Activated CD4-positive, alpha-beta T cell treated with anti-CD3 and anti-CD28 coated beads for 24 hours (primary cell): ENCODE results near the gene RAB3IL1.
A peak's percentile ranks its signal among the peaks of the same experiment; 100 is the strongest.

Source experiments
- DNase-seq, 2 donors: peaks; one replicate each; pipeline ENCODE4 v3.0.0-alpha.2; 2020; ENCODE audit warnings: low read depth in 2 of 2

The RAB3IL1 gene

DNA sequence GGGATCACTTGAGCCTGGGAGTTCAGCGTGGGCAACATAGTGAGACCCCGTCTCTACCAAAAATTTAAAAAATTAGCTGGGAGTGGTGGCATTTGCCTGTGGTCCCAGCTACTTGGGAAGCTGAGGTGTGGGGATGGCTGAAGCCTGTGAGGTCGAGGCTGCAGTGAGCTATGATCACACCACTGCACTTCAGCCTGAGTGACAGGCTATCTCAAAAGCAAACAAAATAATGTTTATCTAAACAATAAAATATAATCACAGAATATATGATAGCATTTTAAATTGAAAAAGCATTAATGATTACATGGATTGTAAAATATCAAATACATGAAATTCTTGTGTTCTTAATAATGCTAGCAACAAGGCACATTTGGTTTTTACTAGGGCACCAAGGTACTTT, 35.5 kb upstream of the RAB3IL1 start:
- DNase-seq = no peak

DNA sequence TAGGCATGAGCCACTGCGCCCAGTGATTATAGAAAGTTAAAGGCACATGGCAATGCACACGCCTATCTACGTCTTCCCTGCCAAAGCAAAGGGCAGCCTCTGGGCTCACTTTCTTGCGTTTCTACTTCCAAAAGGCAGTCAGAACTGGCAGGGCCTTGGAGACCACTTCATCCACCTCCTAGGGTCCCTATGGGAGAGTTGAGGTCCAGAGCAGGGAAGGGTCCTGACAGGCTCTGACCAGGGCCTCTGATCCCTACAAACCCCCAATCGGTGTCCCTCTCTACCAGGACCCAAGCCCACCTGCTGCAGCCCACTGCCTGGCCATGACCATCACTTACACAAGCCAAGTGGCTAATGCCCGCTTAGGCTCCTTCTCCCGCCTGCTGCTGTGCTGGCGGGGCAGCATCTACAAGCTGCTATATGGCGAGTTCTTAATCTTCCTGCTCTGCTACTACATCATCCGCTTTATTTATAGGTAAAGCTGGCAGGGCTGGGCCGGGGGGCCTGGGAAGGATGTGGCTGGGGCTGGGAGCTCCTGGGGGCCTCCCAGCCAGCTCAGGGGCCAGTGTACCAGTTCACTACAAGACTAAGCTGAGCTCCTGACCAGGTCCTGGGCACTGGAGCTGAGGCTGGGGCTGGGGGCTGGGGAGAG, 34.2 kb upstream of the RAB3IL1 start:
- DNase-seq = no peak

DNA sequence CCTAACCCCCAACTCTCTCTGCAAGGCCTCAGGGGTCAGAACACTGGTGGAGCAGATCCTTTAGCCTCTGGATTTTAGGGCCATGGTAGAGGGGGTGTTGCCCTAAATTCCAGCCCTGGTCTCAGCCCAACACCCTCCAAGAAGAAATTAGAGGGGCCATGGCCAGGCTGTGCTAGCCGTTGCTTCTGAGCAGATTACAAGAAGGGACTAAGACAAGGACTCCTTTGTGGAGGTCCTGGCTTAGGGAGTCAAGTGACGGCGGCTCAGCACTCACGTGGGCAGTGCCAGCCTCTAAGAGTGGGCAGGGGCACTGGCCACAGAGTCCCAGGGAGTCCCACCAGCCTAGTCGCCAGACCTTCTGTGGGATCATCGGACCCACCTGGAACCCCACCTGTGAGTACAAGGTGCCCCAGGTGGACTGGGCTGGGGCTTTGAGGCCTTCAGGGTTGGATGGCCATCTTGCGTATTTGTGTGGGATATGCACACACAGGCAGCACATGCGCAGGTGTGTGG, 32.7 kb upstream of the RAB3IL1 start, which contains the start of gene BEST1:
Gene BEST1 (plus strand): TSS at position 317 of the 513 bp plus-strand sequence. CDS start 1,456 bp downstream, outside the sequence.
- DNase-seq = no peak

DNA sequence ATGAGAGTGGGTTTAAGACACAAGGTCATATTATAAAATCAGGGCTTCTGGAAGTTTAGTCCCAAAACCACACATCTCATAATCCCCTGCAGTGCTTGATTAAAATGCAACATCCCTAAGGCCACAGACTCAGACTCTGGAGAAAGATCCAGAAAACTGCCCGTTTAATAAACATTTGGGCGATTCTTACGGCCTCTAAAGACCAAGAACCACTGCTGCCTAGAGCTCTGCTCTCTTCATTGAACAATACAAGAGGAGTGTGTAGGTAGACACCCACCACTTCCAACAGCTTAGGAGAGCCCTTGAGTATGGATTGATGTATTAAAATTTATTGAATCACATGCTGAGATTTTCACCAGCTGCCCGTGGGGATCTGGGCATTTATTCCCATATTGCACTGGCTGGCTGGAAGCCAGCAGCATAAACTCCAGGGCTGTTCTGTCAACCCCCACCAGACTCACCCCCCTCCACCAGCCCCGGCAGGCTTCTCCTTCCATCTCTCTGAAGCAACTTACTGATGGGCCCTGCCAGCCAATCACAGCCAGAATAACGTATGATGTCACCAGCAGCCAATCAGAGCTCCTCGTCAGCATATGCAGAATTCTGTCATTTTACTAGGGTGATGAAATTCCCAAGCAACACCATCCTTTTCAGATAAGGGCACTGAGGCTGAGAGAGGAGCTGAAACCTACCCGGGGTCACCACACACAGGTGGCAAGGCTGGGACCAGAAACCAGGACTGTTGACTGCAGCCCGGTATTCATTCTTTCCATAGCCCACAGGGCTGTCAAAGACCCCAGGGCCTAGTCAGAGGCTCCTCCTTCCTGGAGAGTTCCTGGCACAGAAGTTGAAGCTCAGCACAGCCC, 32.0 kb upstream of the RAB3IL1 start:
- no peak for DNase-seq

DNA sequence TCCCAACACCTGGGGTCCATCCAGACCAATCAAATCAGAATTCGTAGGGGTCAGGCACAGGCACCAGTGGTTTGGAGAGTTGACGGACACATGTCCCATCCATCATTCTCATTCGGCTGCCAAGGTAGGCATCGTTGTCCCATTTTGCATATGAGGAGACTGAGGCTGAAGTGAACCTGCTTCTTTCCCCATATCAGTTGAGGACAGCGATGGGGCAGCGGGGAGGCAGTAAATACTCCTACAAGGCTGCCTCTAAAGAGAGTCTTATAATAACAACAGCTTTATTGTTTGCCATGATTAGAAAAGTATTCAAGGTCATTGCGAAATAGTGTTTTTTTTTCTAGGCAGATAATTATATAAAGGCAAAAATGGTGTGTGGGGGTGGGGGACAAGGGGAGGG, 31.1 kb upstream of the RAB3IL1 start:
- no peak for DNase-seq

DNA sequence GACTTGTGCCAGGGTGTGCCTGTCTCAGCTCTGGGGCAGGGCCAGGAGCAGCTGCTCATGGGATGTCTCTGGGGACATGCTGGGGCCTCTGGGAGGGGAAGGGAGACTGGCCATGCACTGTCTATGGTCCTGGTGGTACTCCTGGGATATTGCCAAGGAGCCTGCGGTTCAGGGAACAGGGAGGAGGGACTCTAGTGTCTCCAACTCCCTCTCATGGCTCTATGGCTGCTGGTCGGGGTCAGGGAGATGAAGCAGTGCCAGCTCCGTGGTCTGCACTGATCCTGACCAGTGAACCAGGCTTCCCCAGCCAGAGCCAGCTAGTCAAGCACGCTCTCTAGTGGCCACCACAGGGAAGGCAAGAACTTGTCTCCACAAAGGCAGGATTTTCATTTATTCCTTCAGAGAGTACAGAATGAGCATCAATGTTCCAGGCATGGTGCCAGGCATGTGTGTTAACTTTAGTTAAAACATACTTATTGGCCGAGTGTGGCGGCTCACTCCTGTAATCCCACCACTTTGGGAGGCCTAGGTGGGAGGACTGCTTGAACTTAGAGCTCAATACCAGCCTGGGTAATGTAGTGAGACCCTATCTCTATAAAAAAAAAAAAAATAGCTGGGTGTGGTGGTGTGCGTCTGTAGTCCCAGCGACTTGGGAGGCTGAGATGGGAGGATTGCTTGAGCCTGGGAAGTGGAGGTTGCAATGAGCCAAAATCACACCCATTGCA, 30.3 kb upstream of the RAB3IL1 start:
- DNase-seq = peak; percentile 45 to 51

DNA sequence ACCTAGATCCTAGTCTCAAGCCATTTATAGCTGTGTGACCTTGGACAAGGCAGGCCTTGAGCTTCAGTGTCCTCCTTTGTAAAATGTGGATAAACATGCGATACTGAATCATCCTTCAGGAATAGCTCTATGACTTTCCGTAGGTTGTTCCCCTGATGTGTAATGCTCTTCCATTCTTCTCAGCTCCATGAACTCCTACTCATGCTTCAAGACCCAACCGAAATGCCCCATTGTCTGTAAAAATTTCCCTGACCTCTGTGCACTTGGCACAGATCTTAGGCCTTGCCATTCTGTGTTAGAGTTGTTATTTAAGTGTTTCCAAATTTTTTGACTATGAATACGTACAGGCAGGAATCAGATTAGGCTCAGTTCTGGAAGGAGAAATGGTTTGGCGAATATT, 29.5 kb upstream of the RAB3IL1 start:
- no peak for DNase-seq

DNA sequence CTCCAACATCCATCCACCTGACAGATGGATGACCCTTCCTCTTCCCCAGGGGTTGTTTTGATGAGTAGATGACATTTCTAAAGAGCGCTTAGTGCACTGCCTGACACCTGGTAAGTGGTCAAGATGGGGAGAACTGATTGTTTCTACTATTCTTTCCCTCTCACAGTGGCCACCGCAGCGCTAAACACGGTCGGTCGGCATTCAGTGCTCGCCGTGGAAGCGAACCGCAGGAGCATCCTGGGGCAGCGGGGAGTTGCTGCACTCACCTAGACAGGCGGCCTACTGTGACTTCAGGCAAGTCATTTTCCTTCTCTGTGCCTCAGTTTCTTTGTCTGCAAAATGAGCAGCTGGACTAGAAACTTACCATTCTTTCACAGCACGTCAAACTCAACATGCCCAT, 27.8 kb upstream of the RAB3IL1 start:
- DNase-seq = no peak

DNA sequence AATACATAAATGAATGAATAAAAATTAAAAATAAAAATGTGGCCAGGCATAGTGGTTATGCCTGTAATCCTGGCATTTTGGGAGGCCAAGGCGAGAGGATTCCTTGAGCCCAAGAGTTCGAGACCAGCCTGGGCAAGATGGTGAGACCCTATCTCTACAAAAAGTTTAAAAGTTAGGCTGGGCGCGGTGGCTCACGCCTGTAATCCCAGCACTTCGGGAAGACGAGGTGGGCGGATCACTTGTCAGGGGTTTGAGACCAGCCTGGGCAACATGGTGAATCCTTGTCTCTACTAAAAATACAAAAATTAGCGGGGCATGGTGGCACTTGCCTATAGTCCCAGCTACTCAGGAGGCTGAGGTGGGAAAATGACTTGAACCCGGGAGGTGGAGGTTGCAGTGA, 23.1 kb upstream of the RAB3IL1 start:
- DNase-seq = no peak

DNA sequence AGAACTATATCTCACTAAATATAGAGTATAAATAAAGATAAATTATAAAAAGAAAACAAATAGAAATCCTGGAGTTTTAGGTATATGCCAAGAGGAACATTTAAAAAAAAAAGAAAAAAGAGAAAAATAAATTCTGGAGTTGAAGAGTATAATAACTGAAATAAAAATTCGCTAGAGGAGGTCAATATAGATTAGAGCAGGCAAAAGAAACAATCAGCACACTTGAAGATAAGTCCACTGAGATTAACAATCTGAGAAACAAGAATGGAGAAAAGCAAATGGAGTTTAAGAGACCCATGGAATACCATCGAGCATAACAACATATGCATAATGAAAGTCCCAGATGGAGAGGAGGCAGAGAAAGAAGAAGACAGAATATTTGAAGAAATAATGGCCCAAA, 18.5 kb upstream of the RAB3IL1 start:
- DNase-seq = no peak

DNA sequence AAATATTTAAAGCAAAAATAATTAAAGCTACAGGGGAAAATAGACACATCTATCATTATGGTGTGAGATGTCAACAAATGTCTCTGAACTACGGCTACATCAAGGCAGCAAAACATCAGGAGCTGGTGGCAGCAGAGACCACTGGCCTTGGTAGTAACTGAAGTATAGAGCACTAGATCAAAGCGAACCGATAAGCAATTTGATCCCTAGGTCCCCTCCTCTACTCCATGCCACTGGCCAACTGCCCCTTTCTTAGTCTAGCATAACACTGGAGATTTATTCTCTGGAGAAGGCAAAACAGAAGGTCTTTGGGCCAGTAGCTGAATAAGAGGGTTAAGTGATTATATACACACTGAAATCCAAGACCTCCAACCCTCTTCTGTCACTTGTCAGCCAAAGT, 13.6 kb upstream of the RAB3IL1 start:
- DNase-seq = no peak

DNA sequence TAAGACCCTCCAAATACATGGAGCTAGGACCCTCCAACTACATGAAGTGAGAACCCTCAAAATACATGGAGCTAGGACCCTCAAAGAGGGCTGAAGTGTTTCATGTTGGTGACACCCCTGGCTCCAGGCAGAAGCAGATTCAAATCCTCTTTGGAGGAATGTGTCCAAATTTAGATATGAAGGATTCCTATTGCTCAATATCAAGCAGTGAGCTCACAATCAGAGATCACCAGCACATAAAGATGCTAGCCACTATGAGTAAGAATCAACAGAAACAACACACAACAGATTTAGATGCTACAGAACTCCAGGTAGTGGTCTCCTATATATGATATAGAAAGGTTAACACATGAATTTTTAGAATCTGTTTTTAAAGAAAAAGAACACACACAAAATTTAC, 11.2 kb upstream of the RAB3IL1 start:
- DNase-seq = no peak

DNA sequence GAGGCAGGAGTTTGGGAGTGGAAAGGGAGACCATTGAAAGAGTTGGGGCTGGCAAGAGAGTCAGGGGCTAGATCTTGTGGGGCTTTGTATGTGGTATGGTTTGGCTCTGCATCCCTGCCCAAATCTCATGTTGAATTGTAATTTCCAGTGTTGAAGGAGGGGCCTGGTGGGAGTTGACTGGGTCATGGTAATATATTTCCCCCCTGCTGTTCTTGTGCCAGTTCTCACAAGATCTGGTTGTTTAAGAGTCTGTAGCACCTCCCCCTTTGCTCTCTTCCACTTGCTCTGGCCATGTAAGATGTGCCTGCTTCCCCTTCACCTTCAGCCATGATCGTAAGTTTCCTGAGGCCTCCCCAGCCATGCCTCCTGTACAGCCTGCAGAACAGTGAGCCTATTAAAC, 10.1 kb upstream of the RAB3IL1 start:
- DNase-seq = no peak

DNA sequence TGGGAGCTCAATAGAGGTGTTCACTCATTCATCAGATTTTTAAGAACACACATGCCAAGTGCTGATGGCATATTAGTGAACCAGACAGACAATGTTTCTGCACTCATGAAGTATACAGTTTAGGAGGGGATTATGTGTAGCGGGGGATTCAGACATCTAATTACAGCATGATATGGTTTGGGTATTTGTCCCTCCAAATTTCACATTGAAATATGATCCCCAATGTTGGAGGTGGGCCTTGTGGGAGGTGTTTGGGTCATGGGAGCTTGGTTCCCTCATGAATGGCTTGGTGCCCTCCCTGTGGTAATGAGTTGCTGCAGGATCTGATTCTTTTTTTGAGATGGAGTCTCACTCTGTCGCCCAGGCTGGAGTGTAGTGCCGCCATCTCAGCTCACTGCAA, 8.9 kb upstream of the RAB3IL1 start:
- no peak for DNase-seq

DNA sequence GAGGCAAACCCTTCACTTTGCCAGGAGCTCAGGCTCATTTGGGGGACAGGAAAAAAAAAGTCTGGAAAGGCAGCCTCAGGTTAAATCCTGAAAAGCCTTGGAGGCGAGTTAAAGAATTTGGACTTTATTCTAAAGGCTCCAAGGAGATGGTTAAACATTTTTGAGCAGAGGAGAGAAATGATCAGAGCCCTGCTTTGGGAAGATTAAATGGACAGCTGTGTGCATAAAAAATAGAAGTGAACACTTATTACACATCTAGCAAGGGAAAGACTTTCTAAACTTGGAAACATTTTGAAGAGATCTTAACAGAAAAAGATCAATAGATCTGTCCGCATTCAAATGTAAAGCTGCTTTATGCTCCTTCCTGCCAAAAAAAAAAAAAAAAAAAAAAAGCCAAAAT, 8.4 kb upstream of the RAB3IL1 start:
- DNase-seq = no peak

DNA sequence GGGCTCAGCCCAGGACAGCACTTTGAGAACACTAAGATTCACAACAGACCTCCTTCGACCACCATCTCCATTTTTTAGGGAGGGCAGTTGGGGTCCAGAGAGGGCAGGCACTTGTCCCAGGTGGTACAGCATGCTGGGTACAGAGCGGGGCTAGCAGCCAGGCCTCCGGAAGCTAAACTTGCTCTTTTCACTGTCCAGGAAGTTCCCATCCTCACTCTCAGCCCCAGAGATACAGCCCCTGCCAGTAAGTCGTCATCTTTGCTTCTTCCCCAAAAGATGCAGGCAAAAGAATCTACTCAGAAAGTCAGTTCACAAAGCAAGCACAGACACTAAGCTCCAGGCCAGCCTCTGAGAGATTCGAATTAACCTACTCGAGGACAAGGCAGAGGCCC, 6.7 kb upstream of the RAB3IL1 start:
- no peak for DNase-seq

DNA sequence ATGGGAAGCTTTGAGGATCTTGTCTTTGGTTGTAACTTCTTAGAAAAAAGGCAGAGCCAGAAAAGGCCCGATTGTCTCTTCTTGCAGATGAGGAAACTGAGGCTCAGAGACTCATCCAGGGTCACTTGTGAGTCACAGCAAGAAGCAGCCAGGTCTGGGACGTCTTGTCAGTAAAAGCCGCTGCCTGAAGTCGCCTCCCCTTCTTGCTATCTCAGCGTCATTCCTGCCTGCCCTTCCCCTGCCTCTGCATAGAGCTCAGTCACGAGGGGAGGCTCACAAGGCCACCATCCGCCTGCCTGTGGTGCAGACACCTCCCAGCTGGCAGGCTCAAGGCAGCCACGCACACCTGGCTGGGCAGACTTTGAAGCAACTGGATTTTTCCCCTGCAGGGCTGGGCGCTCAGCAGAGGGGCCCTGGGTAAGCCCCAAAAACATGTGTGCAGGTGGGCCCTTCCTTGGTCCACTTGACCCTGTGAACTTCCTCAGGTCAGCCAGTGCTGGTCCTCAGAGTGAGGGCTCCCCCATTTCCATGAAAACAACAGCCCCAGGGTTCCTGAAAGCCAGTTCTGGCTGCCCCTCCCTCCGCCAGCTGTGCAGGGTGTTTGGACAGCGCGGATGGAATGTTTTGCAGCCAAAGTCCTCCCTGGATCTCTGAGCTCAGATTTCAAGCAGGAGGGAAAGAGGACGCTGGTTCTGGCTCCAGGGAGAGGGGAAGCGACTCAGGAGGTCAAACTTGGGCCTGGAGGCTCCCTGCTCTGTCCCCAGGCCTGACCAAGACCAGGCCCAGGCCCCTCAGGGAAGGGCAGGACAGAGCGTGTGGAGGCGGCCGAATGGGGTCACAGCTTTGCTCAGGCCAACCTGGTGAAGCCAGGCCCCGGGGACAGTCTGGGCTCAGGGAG, 6.0 kb upstream of the RAB3IL1 start:
- DNase-seq = no peak

DNA sequence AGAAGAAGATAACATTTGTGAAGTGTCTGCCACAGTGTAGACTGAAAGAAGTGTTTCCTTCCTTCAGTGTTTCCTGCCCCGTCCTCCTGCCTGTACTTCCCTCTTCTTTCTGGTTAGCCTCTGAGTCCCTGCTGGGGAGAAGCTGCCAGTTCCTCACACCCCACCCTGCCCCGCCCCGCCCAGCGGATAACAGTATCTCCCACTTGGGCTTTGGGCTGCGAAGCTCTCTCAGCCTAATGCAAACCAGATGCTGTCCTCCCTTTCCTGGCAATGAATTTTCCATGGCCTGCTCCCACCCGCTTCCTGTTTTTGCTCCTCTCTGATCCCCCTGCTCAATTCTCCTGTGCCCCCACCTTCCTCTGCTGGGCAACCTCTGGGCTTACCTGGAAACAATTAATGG, 5.2 kb upstream of the RAB3IL1 start:
- no peak for DNase-seq

DNA sequence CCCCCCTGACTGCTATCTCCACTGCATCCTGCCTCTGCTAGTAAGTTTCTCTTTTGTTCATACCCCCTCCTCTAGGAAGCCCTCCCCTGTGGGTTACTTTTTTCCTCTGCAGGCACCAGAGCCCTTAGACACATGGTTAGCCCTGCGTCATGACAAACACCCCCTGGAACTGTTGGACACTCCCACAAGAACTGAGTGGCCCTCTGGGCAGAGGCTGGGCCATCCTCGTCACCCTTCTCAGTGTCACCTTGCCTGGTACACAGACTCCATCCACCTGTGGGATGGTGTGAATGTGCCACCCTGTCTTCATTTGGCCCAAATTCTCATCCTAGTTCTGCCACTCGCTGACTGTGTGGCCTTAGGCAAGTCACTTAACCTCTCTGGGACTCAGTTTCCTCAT, 4.1 kb upstream of the RAB3IL1 start:
- DNase-seq = no peak

DNA sequence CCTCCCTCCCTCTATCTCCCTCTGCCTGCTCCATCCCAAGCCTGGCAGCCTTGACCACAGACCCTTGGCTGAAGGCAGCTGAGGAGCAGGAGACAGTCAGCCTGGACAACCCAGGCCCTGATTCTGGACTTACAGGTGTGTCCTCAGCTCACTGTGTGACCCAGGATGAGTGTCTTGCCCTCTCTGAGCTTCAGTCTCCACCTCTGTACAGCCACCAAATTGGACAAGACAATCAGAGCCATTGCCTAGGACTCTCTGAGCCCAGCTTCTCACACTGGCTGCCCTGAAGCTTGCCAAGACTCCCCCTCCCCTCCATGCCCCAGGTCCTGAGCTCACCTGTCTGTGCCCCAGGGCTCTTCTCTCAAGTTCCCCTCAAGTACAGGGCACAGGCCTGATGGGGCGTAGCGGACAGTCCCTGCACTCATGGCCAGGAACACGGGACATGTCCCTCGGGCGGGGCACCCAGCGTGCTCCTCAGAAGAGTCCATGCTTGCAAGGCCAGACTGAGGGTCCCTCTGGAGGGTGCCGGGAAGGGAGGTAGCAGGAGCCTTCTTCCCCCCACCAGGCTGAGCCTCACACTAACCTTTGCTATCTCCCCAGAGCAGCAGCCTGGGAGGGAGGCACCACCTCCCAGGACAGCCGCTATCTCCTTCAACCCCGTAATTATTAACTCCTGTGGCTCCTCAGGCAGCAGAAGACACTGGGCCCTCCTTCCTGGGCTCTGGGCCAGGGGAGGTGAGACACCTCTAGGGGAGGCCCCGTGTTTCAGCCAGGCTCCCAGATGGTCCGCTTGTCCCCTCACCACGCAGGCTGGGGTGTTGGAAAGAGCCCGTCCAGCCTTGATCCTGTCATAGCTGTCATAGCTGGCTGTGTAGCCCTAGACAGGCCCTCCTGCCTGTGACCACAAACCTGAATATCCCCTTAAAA, 2.6 kb upstream of the RAB3IL1 start:
- no peak for DNase-seq
